ENCODE results near the gene TBL3. TPM values are rescaled to one million over a fixed set of nuclear protein-coding genes. Genes with fewer than 3 reads are reported as not detected.
A peak's percentile ranks its signal among the peaks of the same experiment; 100 is the strongest.

Gene TBL3
- total and polyA plus RNA-seq, 2 donors (not counting 1 experiment from before 2014, with no cell fraction given): 31.9 to 52.2 TPM

DNA sequence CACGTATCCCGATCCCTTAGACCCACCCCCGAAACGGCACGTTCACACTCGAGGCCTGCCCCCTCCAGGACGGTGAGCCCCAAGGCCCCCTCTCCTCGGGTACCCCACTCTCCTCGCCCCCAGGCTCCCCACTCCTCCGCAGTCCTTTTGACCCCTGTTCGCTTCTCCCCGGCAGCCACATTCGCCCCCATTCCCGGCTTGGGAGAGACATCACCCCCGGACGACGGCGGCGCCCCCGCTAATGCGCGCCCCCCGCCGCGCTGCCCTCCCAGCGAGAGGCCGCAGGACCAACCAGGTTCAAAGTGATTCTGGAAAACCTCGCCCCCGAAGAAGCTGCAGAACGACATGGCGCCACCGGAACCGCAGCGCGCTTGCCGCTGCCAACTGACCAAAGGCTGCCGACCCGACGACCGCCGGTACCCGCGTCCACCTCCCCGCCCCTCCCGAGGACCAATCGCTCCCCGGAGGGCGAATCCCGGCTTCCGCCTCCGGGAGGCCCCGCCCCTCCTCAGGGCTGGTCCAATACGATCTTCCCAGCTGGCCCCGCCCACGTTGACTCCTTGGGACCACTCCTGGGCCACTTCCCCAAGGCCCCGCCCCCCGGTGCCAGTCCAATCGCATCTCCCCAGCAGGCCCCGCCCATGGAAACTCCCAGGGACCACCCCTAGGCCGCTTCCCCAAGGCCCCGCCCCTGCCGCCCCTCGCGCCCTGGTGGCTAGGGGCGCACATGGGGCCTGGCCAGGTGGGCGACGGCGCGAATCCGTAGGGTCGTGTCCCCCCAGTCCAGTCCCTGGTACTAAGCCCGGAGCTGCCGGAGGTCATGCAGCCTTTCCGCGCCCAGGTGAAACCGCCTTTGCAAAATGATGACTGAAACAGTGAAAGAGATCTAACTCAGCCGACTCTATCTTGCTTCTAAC, 28.8 kb upstream of the TBL3 start, which contains the start of gene MSRB1:
Gene MSRB1, minus strand, starts transcription at position 390 of the 917 bp plus-strand sequence. Its CDS starts 43 bp downstream, at position 347.
- H3K9me3 ChIP-seq (ENCODE audit: control extremely low read depth in 1 of 3, control insufficient read depth in 2 of 3, insufficient read depth in 1 of 3, low read length in 2 of 3): no peaks in the 10 kb centered on the region
- Mint-ChIP-seq H3K27me3 (no peaks in the 10 kb centered on the region), H3K27ac (peak within 1 kb of the TSS; percentile 80), H3K4me3 (peak within 1 kb of the TSS; percentile 90), H3K9me3 (ENCODE audit: insufficient read depth) (no peaks in the 10 kb centered on the region), H3K4me1 (peaks cover 21% of the 10 kb centered on the region)
- peak; percentile 99 for DNase-seq
- peak within 1 kb of the TSS; percentile 82 for H3K9ac ChIP-seq (ENCODE audit: low read length)
- H3K4me3 ChIP-seq (ENCODE audit: control extremely low read depth in 1 of 5, extremely low read depth in 1 of 5, insufficient read depth in 1 of 5, low read depth in 2 of 5, low read length in 4 of 5): peak within 1 kb of the TSS; percentile 42 to 83 (median 73)
- intact Hi-C loops (cut with micrococcal nuclease): loop anchor here (1.0 to 10.0 kb wide), 2 partner anchors 14 to 52 kb away; no protein-coding TSS in a partner anchor
- TF ChIP-seq, protein P1, sequence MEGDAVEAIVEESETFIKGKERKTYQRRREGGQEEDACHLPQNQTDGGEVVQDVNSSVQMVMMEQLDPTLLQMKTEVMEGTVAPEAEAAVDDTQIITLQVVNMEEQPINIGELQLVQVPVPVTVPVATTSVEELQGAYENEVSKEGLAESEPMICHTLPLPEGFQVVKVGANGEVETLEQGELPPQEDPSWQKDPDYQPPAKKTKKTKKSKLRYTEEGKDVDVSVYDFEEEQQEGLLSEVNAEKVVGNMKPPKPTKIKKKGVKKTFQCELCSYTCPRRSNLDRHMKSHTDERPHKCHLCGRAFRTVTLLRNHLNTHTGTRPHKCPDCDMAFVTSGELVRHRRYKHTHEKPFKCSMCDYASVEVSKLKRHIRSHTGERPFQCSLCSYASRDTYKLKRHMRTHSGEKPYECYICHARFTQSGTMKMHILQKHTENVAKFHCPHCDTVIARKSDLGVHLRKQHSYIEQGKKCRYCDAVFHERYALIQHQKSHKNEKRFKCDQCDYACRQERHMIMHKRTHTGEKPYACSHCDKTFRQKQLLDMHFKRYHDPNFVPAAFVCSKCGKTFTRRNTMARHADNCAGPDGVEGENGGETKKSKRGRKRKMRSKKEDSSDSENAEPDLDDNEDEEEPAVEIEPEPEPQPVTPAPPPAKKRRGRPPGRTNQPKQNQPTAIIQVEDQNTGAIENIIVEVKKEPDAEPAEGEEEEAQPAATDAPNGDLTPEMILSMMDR (IDR thresholded peaks at IDR 0.05): no peak
- TF ChIP-seq EZH2 (IDR thresholded peaks at IDR 0.05; ENCODE audit: borderline replicate concordance, insufficient read depth, low read depth, low read length, poor library complexity, severe bottlenecking): no peak
- H2AFZ ChIP-seq (ENCODE audit: insufficient read depth, low read depth, low read length, poor library complexity, severe bottlenecking): peak within 1 kb of the TSS; percentile 91
- H4K20me1 ChIP-seq (ENCODE audit: control insufficient read depth, insufficient read depth, low read length, poor library complexity, severe bottlenecking): no peaks in the 10 kb centered on the region
- 2% methylated on average over 73 of the region's 77 CpGs for WGBS (ENCODE audit: insufficient coverage)
- CTCF ChIA-PET: interaction anchor here (0.8 to 1.7 kb wide), 3 partner anchors 15 to 79 kb away, joined by 3 to 6 read pairs (median 5); partner anchors contain the start of gene RPS2
- ATAC-seq (ENCODE audit: low read depth): peak; percentile 99
- POLR2A ChIA-PET: interaction anchor here (0.8 to 1.4 kb wide), 7 partner anchors 11 to 212 kb away, joined by 3 to 12 read pairs (median 4); partner anchors contain the start of genes NTHL1, RPS2, TRAF7 and TSC2
- peak within 1 kb of the TSS; percentile 25 to 64 for H3K27ac ChIP-seq (ENCODE audit: low read length in 2 of 2)
- no peaks in the 10 kb centered on the region for H3K79me2 ChIP-seq (ENCODE audit: control insufficient read depth, insufficient read depth, low read length)
- peaks cover 14 to 19% of the 10 kb centered on the region in 2 donors for H3K4me1 ChIP-seq (ENCODE audit: control insufficient read depth in 2 of 2, insufficient read depth in 2 of 2, low read length in 2 of 2)
- peaks cover 0 to 8% of the 10 kb centered on the region in 2 experiments for H3K36me3 ChIP-seq (replicated peaks in 1 of 2; ENCODE audit: control extremely low read depth in 1 of 2, control insufficient read depth in 1 of 2, extremely low read depth in 1 of 2, insufficient read depth in 2 of 2, low read length in 1 of 2)
- peak within 1 kb of the TSS; percentile 81 for H3K4me2 ChIP-seq (replicated peaks; ENCODE audit: low read depth, low read length, poor library complexity, severe bottlenecking)
- no peaks in the 10 kb centered on the region for H3K27me3 ChIP-seq (replicated peaks in 1 of 4; ENCODE audit: control extremely low read depth in 1 of 4, control insufficient read depth in 3 of 4, insufficient read depth in 4 of 4, low read length in 3 of 4)
